ENCODE data around the gene CEND1. TPM values are rescaled to one million over a fixed set of nuclear protein-coding genes. Genes with fewer than 3 reads are reported as not detected.
A peak's percentile ranks its signal among the peaks of the same experiment; 100 is the strongest.

Gene CEND1
- total and polyA plus RNA-seq, 2 of the 13 experiments (the other 11 are each of a cell fraction or from before 2014, with no cell fraction given): not detected

DNA sequence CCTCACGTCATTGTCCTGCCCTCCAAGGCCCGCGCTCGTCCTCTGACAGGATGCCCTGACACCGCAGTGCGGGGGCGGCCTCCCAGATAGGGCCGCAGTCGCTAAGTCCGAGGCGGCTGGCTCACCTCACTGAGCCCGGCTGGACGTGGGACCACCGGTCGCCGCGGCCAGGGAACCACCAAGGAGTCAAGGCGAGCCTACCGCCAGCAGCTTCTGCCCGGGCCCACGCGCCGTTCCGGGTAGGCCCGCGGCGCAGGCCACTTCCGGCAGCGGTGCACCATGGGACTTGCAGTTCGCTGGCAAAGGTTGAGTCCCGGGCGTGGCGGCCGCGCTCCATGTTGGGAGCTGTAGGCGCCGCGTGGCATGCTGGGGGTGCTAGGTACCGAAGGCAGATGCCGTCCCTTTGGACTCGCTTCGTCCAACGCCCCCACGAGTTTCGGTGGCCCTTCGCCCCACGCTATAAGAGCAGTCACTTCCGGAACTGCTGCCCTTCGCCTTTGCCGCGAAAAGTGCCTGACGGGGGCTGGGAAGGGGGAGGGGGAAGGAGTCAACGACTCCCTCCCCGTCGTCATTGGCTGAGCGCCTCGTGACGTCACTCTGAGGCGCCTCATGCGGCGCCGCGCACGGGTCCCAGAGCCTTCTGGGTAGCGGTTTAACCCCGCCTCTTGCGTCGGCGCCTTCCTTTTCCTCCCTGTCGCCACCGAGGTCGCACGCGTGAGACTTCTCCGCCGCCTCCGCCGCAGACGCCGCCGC is 19.6 kb upstream of the CEND1 start, which contains the start of gene RPLP2 (continued):
- TF ChIP-seq ARID3A (IDR thresholded peaks at IDR 0.05; ENCODE audit: low read depth, low read length) (no peak), ZNF101 (CRISPR knock-in tag; IDR thresholded peaks at IDR 0.05; ENCODE audit: borderline replicate concordance, low read depth) (peak; percentile 84; the same call in 1 of the 2 replicates), ZMYM3 (CRISPR knock-in tag; IDR thresholded peaks at IDR 0.05) (no peak), ZNF839 (CRISPR knock-in tag; IDR thresholded peaks at IDR 0.05; ENCODE audit: borderline replicate concordance) (peak; percentile 91), NFE2L2 (IDR thresholded peaks at IDR 0.05; ENCODE audit: low read length) (no peak), NFYB (CRISPR knock-in tag; IDR thresholded peaks at IDR 0.05) (peak; percentile 96), KLF12 (CRISPR knock-in tag; IDR thresholded peaks at IDR 0.05; ENCODE audit: borderline replicate concordance) (peak; percentile 87), ZNF274 (CRISPR knock-in tag; IDR thresholded peaks at IDR 0.05) (peak; percentile 72), HNRNPUL1 (IDR thresholded peaks at IDR 0.05; ENCODE audit: low read depth, low read length) (no peak), SAP130 (CRISPR knock-in tag; IDR thresholded peaks at IDR 0.05; ENCODE audit: low read depth) (peak; percentile 95), ZNF503 (CRISPR knock-in tag; IDR thresholded peaks at IDR 0.05) (no peak; the same call in 1 of the 2 replicates), NBN (conservative IDR thresholded peaks at IDR 0.05) (no peak), ZNF556 (CRISPR knock-in tag; IDR thresholded peaks at IDR 0.05; ENCODE audit: borderline replicate concordance) (no peak; the same call in 1 of the 2 replicates), ZNF343 (CRISPR knock-in tag; IDR thresholded peaks at IDR 0.05) (peak; percentile 94), CCDC6 (CRISPR knock-in tag; IDR thresholded peaks at IDR 0.05) (peak; percentile 82), TBX2 (CRISPR knock-in tag; IDR thresholded peaks at IDR 0.05; ENCODE audit: borderline replicate concordance) (peak; percentile 86; the same call in 1 of the 2 replicates), ZNF878 (CRISPR knock-in tag; IDR thresholded peaks at IDR 0.05) (no peak), REST (IDR thresholded peaks at IDR 0.05; ENCODE audit: borderline replicate concordance in 1 of 2, low read depth in 1 of 2, low read length in 2 of 2) (peak in 1 of 2 experiments; percentile 45; a peak in 2 of 4 replicates), HOXD1 (CRISPR knock-in tag; IDR thresholded peaks at IDR 0.05) (peak; percentile 1; the same call in 1 of the 2 replicates), HCFC1 (IDR thresholded peaks at IDR 0.05; ENCODE audit: low read depth, low read length) (peak; percentile 81), ARNT (IDR thresholded peaks at IDR 0.05) (no peak), FOXO1 (CRISPR knock-in tag; IDR thresholded peaks at IDR 0.05) (peak; percentile 37; the same call in 1 of the 2 replicates)
- TF ChIP-seq, protein P1, sequence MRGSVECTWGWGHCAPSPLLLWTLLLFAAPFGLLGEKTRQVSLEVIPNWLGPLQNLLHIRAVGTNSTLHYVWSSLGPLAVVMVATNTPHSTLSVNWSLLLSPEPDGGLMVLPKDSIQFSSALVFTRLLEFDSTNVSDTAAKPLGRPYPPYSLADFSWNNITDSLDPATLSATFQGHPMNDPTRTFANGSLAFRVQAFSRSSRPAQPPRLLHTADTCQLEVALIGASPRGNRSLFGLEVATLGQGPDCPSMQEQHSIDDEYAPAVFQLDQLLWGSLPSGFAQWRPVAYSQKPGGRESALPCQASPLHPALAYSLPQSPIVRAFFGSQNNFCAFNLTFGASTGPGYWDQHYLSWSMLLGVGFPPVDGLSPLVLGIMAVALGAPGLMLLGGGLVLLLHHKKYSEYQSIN (CRISPR knock-in tag; IDR thresholded peaks at IDR 0.05; ENCODE audit: borderline replicate concordance): no peak

Measured in HepG2 (cell line).